H1 (cell line): ENCODE results near the gene CPA1.

Experiments
- CBX8 ChIP-seq: fragments of 300-800, 300-1000 bp; sonication (generic); IDR thresholded peaks from 2 replicates; pipeline ENCODE4 v1.7.1; 2016; ENCODE audit warnings: low read depth, low read length, borderline replicate concordance
- CREB1 ChIP-seq: IDR thresholded peaks from 2 replicates; pipeline ENCODE4 v1.6.1; 2012; ENCODE audit warnings: inconsistent platforms
- MAX ChIP-seq: IDR thresholded peaks from 2 replicates; pipeline ENCODE4 v1.6.1; 2012; ENCODE audit warnings: inconsistent platforms
- ZNF274 ChIP-seq: IDR thresholded peaks from 2 replicates; pipeline ENCODE4 v1.7.0; 2012; ENCODE audit warnings: low read length, borderline replicate concordance; ENCODE audit errors: extremely low read depth

GRCh38 chr7:130390486-130390885 lies 10.2 kb downstream of the CPA1 start:
- no peak for TF ChIP-seq MAX
- TF ChIP-seq ZNF274 = no peak
- TF ChIP-seq CREB1 = no peak
- no peak for TF ChIP-seq CBX8
